Fibroblast of the aortic adventitia (primary cell): ENCODE results near the gene RAB1B. TPM values are rescaled to one million over a fixed set of nuclear protein-coding genes. Genes with fewer than 3 reads are reported as not detected.
A peak's percentile ranks its signal among the peaks of the same experiment; 100 is the strongest.

Experiments used
- DNase-seq: peaks from one replicate; pipeline ENCODE4 v3.0.0-alpha.2; 2010; ENCODE audit warnings: low read depth
- H3K4me3 ChIP-seq: 2 replicates; pipeline ENCODE4 v1.5.1; 2011; ENCODE audit warnings: low read depth, mild to moderate bottlenecking, control low read depth, low read length, moderate library complexity
- total RNA-seq: library from RNA; depleted of rRNA; stranded (reverse); fragments of >200 nt; gene quantifications from 2 replicates; pipeline ENCODE4 v1.2.3, GENCODE V29; 2012; ENCODE audit warnings: low replicate concordance
- TF ChIP-seq, protein P1 (sequence below): IDR thresholded peaks from 2 replicates; pipeline ENCODE4 v1.5.1; 2011; ENCODE audit warnings: mild to moderate bottlenecking, low read length, control low read depth, inconsistent platforms; ENCODE audit not compliant: insufficient read depth

RAB1B gene
- total RNA-seq, 1 donor = 85.1 TPM

- peak; percentile 100 for DNase-seq
- peak within 1 kb of the TSS; percentile 92 for H3K4me3 ChIP-seq
- TF ChIP-seq, protein P1, sequence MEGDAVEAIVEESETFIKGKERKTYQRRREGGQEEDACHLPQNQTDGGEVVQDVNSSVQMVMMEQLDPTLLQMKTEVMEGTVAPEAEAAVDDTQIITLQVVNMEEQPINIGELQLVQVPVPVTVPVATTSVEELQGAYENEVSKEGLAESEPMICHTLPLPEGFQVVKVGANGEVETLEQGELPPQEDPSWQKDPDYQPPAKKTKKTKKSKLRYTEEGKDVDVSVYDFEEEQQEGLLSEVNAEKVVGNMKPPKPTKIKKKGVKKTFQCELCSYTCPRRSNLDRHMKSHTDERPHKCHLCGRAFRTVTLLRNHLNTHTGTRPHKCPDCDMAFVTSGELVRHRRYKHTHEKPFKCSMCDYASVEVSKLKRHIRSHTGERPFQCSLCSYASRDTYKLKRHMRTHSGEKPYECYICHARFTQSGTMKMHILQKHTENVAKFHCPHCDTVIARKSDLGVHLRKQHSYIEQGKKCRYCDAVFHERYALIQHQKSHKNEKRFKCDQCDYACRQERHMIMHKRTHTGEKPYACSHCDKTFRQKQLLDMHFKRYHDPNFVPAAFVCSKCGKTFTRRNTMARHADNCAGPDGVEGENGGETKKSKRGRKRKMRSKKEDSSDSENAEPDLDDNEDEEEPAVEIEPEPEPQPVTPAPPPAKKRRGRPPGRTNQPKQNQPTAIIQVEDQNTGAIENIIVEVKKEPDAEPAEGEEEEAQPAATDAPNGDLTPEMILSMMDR = no peak
Measured at GRCh38 chr11:66288671-66289547, 20.5 kb downstream of the RAB1B start, which contains the start of gene YIF1A. Gene YIF1A (minus strand): TSS chr11:66289143. CDS start chr11:66288985, 158 bp downstream.

- H3K4me3 ChIP-seq = peak overlapping the region; percentile 83
- no peak for DNase-seq
- TF ChIP-seq, protein P1 = no peak
Measured at GRCh38 chr11:66289548-66290329, 21.3 kb downstream of the RAB1B start.

- DNase-seq = no peak
- no peak overlapping the region for H3K4me3 ChIP-seq
- TF ChIP-seq, protein P1 = no peak
Measured at GRCh38 chr11:66290330-66290621, 21.8 kb downstream of the RAB1B start.

DNA sequence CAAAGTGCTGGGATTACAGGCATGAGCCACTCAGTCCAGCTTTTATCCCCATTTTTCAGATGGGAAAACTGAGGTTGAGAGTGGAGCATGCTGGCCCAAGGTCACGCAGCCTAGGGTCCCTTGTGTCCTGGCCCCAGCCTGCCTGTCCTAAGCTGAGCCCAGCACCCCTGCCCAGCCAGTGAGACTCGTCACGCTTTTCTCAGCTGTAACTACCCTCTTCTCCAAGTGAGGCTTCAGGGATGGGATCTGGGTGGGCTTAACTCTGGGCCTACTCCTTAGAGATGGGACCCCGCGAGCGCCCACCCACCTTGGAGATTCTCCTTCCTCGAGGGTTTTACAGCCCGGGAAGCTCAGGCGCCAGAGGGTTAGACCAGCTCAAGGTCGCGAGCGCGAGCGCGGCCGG lies 22.9 kb downstream of the RAB1B start:
- DNase-seq = no peak
- TF ChIP-seq, protein P1 = no peak
- H3K4me3 ChIP-seq = no peak overlapping the region

DNA sequence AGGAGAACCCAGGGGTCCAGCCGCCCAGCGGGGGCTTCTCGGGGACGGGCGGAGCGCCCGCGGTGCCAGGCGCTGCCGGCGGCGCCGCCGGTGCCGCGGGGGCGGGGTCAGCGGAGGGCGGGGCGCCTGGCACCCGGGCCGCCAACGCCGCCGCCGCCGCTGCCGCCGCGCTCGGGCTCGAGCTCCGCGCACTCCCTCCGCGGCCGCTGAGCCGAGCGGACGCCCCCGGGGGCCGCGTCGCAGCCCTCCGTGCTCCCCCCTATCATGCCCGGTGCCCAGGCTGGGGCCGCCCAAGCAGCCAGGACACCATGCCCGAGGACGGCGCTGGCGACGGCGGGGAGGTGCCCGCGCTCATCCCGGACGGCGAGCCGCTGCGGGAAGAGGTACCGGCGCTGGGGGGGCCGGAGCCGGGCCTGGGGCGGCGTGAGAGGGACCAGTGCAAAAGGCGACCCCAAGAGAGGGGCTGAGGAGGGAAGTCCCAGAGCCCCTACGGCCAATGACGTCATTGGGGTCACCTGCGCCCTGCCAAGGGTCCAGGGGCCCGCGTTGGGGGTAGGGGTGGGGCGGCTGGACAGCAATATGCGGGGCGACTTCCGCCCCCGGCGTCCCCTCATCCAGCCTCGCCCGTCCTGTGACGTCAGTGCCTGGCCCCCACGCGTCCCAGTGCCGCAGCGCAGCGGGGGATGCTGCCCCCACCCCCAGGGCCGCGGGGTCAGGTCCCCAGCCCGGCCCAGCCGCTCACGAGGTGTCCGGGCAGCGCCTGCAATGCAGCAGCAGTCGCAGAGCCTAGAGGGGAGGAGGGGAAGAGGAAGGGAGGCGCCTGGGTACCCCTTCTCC lies 23.5 kb downstream of the RAB1B start, which contains the start of gene TMEM151A:
Gene TMEM151A, plus strand, starts transcription at position 189 of the 837 bp plus-strand sequence. Its CDS starts 120 bp downstream, at position 309.
- peak within 1 kb of the TSS; percentile 39 for H3K4me3 ChIP-seq
- no peak for DNase-seq
- TF ChIP-seq, protein P1 = no peak
